Measurements from ENCODE around the gene SHISA9. TPM values are rescaled to one million over a fixed set of nuclear protein-coding genes. Genes with fewer than 3 reads are reported as not detected.

The SHISA9 gene
- total and polyA plus RNA-seq, 4 donors, result under 0.01 to 0.08 (median 0.07) TPM; not detected in 1

DNA sequence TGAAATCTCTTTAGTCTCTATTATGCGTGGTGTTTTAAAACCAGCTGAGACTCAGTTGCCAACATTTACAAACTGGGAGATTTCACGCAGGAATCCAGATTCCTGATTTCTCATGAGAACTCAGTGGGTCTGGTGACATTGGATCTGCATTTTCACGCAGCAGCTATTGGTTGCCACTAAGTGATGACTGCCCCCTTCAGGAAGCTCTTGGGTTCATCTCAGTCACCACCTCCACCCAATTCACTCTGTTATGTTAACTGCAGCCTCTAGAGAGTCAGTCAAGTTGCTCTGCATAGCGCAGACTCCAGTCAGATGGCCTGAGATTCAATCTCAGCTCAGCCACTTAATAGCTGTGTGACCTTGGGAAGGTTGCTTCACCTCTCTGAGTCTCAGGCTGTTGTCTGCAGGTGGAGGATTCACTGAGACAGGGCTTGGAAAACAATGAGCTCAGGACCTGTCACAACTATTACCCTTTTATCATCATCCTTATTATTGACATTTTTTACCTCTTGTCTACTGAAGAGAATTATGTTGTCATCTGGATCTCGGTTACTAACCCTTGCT, 6.4 kb downstream of the SHISA9 start:
- DNase-seq (ENCODE audit: low spot score), result no peak
- Histone ChIP-seq H3K9me3 (ENCODE audit: control insufficient read depth in 4 of 4, low read length in 3 of 4) (no peaks in the 10 kb centered on the region), H3K9ac (ENCODE audit: low read depth in 1 of 2, low read length in 2 of 2) (no peak overlapping the region), H3K4me1 (ENCODE audit: control insufficient read depth in 4 of 4, insufficient read depth in 4 of 4, low read length in 3 of 4) (peaks cover 0 to 10% (median 7%) of the 10 kb centered on the region in 4 donors), H3K27ac (ENCODE audit: low read depth in 1 of 2, low read length in 2 of 2) (no peak overlapping the region), H3K36me3 (ENCODE audit: control insufficient read depth in 4 of 4, insufficient read depth in 3 of 4, low read depth in 1 of 4, low read length in 3 of 4) (no peaks in the 10 kb centered on the region), H3K4me3 (ENCODE audit: low read depth in 1 of 3, low read length in 3 of 3) (no peak overlapping the region), H3K27me3 (ENCODE audit: control insufficient read depth in 4 of 4, insufficient read depth in 4 of 4, low read length in 3 of 4) (peaks cover 0 to 2% (median 1%) of the 10 kb centered on the region in 4 donors)
- WGBS, result 58% methylated on average over 5 of the region's 5 CpGs
- no peak for TF ChIP-seq GABPA (IDR thresholded peaks at IDR 0.05 in 1 of 2, conservative IDR thresholded peaks at IDR 0.05 in 1 of 2)
- TF ChIP-seq, protein P1, sequence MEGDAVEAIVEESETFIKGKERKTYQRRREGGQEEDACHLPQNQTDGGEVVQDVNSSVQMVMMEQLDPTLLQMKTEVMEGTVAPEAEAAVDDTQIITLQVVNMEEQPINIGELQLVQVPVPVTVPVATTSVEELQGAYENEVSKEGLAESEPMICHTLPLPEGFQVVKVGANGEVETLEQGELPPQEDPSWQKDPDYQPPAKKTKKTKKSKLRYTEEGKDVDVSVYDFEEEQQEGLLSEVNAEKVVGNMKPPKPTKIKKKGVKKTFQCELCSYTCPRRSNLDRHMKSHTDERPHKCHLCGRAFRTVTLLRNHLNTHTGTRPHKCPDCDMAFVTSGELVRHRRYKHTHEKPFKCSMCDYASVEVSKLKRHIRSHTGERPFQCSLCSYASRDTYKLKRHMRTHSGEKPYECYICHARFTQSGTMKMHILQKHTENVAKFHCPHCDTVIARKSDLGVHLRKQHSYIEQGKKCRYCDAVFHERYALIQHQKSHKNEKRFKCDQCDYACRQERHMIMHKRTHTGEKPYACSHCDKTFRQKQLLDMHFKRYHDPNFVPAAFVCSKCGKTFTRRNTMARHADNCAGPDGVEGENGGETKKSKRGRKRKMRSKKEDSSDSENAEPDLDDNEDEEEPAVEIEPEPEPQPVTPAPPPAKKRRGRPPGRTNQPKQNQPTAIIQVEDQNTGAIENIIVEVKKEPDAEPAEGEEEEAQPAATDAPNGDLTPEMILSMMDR (IDR thresholded peaks at IDR 0.05; ENCODE audit: low read depth, low read length, missing input control), result no peak

DNA sequence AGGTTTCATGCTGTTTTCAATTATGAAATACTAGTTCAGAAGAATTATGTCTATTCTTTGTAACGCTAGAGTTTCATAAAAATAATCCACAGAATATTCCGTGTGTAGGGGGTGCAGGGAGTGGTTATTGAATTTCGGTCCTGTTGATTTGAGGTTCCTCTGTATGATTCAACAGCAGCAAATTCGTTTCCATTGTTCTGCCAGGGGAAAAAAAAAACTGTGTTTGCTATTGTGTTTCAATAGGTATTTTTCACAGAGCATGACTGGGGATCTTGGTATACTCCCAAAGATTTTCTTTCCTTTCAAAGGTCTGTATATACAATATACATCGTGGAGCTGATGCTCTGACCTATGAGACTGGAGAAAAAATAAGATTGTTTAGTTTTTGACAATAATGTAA, 15.8 kb downstream of the SHISA9 start:
- WGBS, result 75% methylated on average over 5 of the region's 5 CpGs
- no peak for DNase-seq (ENCODE audit: low spot score)
- Histone ChIP-seq H3K9ac (ENCODE audit: low read depth in 1 of 2, low read length in 2 of 2) (no peak overlapping the region), H3K4me1 (ENCODE audit: control insufficient read depth in 4 of 4, insufficient read depth in 4 of 4, low read length in 3 of 4) (no peaks in the 10 kb centered on the region), H3K36me3 (ENCODE audit: control insufficient read depth in 4 of 4, insufficient read depth in 3 of 4, low read depth in 1 of 4, low read length in 3 of 4) (no peaks in the 10 kb centered on the region), H3K4me3 (ENCODE audit: low read depth in 1 of 3, low read length in 3 of 3) (no peak overlapping the region), H3K9me3 (ENCODE audit: control insufficient read depth in 4 of 4, low read length in 3 of 4) (no peaks in the 10 kb centered on the region), H3K27ac (ENCODE audit: low read depth in 1 of 2, low read length in 2 of 2) (no peak overlapping the region), H3K27me3 (ENCODE audit: control insufficient read depth in 4 of 4, insufficient read depth in 4 of 4, low read length in 3 of 4) (peaks cover 0 to 2% (median 0%) of the 10 kb centered on the region in 4 donors)
- TF ChIP-seq FOXA2 (IDR thresholded peaks at IDR 0.05) (no peak), FOXA1 (IDR thresholded peaks at IDR 0.05) (no peak), SP1 (IDR thresholded peaks at IDR 0.05) (no peak), YY1 (IDR thresholded peaks at IDR 0.05) (no peak), JUND (IDR thresholded peaks at IDR 0.05) (no peak), HNF4A (conservative IDR thresholded peaks at IDR 0.05) (no peak), TAF1 (conservative IDR thresholded peaks at IDR 0.05) (no peak), RXRA (IDR thresholded peaks at IDR 0.05) (no peak), RAD21 (IDR thresholded peaks at IDR 0.05) (no peak), EGR1 (IDR thresholded peaks at IDR 0.05; ENCODE audit: low read depth in 2 of 2) (no peak), HNF4G (IDR thresholded peaks at IDR 0.05) (no peak)
- TF ChIP-seq, protein P2, sequence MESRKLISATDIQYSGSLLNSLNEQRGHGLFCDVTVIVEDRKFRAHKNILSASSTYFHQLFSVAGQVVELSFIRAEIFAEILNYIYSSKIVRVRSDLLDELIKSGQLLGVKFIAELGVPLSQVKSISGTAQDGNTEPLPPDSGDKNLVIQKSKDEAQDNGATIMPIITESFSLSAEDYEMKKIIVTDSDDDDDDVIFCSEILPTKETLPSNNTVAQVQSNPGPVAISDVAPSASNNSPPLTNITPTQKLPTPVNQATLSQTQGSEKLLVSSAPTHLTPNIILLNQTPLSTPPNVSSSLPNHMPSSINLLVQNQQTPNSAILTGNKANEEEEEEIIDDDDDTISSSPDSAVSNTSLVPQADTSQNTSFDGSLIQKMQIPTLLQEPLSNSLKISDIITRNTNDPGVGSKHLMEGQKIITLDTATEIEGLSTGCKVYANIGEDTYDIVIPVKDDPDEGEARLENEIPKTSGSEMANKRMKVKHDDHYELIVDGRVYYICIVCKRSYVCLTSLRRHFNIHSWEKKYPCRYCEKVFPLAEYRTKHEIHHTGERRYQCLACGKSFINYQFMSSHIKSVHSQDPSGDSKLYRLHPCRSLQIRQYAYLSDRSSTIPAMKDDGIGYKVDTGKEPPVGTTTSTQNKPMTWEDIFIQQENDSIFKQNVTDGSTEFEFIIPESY (IDR thresholded peaks at IDR 0.05), result no peak
- TF ChIP-seq, protein P3, sequence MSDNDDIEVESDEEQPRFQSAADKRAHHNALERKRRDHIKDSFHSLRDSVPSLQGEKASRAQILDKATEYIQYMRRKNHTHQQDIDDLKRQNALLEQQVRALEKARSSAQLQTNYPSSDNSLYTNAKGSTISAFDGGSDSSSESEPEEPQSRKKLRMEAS (IDR thresholded peaks at IDR 0.05), result no peak
- TF ChIP-seq, protein P1 (IDR thresholded peaks at IDR 0.05; ENCODE audit: low read depth, low read length, missing input control), result no peak
- TF ChIP-seq, protein P4, sequence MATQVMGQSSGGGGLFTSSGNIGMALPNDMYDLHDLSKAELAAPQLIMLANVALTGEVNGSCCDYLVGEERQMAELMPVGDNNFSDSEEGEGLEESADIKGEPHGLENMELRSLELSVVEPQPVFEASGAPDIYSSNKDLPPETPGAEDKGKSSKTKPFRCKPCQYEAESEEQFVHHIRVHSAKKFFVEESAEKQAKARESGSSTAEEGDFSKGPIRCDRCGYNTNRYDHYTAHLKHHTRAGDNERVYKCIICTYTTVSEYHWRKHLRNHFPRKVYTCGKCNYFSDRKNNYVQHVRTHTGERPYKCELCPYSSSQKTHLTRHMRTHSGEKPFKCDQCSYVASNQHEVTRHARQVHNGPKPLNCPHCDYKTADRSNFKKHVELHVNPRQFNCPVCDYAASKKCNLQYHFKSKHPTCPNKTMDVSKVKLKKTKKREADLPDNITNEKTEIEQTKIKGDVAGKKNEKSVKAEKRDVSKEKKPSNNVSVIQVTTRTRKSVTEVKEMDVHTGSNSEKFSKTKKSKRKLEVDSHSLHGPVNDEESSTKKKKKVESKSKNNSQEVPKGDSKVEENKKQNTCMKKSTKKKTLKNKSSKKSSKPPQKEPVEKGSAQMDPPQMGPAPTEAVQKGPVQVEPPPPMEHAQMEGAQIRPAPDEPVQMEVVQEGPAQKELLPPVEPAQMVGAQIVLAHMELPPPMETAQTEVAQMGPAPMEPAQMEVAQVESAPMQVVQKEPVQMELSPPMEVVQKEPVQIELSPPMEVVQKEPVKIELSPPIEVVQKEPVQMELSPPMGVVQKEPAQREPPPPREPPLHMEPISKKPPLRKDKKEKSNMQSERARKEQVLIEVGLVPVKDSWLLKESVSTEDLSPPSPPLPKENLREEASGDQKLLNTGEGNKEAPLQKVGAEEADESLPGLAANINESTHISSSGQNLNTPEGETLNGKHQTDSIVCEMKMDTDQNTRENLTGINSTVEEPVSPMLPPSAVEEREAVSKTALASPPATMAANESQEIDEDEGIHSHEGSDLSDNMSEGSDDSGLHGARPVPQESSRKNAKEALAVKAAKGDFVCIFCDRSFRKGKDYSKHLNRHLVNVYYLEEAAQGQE (IDR thresholded peaks at IDR 0.05), result no peak
- TF ChIP-seq, protein P5, sequence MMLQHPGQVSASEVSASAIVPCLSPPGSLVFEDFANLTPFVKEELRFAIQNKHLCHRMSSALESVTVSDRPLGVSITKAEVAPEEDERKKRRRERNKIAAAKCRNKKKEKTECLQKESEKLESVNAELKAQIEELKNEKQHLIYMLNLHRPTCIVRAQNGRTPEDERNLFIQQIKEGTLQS (IDR thresholded peaks at IDR 0.05), result no peak
